ENCODE measurements around the gene LSP1. TPM values are rescaled to one million over a fixed set of nuclear protein-coding genes. Genes with fewer than 3 reads are reported as not detected.

Gene LSP1
- total and polyA plus RNA-seq, 8 donors = 9.8 to 239 (median 58.9) TPM

DNA sequence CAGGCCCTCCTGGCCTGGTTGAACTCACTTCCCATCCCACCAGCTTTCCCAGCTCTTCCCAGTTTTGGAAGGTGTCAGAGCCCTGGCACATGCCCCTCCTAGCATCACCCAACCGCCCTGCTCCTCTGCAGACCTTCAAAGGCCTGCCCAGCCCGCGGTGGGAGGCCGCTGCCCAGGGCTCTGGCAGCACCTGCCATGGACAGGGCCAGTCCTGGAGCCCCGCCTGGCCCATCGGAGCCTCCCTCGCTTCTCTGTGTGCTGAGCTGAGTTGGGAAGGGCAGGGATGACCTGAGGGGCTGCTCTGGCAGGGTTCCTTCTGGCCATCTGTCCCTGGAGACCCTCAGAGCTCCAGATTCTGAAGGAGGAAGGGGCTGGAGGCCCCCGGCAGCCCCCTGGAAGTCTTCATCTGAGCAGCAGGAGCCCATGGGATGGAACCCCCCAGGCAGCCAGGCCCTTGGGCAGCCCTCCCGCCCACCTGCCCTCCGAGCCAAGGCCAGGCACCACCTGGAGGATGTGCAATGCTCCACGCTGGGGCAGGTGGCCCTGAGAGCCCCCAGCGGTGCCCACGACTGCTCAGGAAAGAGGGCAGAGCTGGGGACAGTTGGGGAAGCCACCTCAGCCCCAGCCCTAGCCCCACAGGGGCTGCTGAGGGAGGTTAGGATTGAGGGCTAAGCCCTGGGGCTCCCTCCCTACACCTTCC is 3.6 kb downstream of the LSP1 start:
- Histone ChIP-seq H3K27ac (no peak overlapping the region), H3K9me3 (no peaks in the 10 kb centered on the region), H3K4me1 (peaks cover 0 to 45% (median 9%) of the 10 kb centered on the region in 4 donors), H3K27me3 (no peaks in the 10 kb centered on the region), H3K36me3 (no peaks in the 10 kb centered on the region), H3K4me3 (no peak overlapping the region)
- no peak for TF ChIP-seq CTCF (IDR thresholded peaks at IDR 0.05)
- no peak for TF ChIP-seq POLR2A (IDR thresholded peaks at IDR 0.05)
- no peak for TF ChIP-seq EP300 (IDR thresholded peaks at IDR 0.05)
- intact Hi-C loops (cut with DNase I; ENCODE audit: low total_unique reads) = no loop called here
- WGBS, 5 donors = 90 to 95% (median 90%) methylated on average over 7 to 13 of the region's 13 CpGs
- DNase-seq = no peak

GRCh38 chr11:1857064-1857463 is 4.2 kb downstream of the LSP1 start:
- WGBS, 5 donors = 80 to 85% (median 83%) methylated on average over 4 to 11 of the region's 11 CpGs
- H3K27me3 ChIP-seq = no peaks in the 10 kb centered on the region
- no peak overlapping the region for H3K27ac ChIP-seq
- DNase-seq = no peak
- no peaks in the 10 kb centered on the region for H3K36me3 ChIP-seq
- TF ChIP-seq POLR2A (IDR thresholded peaks at IDR 0.05) (no peak), CTCF (IDR thresholded peaks at IDR 0.05) (no peak), EP300 (IDR thresholded peaks at IDR 0.05) (no peak), POLR2AphosphoS5 (IDR thresholded peaks at IDR 0.05) (no peak)
- no peaks in the 10 kb centered on the region for H3K9me3 ChIP-seq
- no peak overlapping the region for H3K4me3 ChIP-seq
- peaks cover 0 to 39% (median 8%) of the 10 kb centered on the region in 4 donors for H3K4me1 ChIP-seq
- intact Hi-C loops (cut with DNase I; ENCODE audit: low total_unique reads) = no loop called here

- no peak overlapping the region for H3K4me3 ChIP-seq
- no peaks in the 10 kb centered on the region for H3K36me3 ChIP-seq
- H3K4me1 ChIP-seq = peaks cover 4 to 42% (median 12%) of the 10 kb centered on the region in 4 donors
- no peak for TF ChIP-seq EP300 (IDR thresholded peaks at IDR 0.05)
- TF ChIP-seq POLR2AphosphoS5 (IDR thresholded peaks at IDR 0.05) = no peak
- no peak for TF ChIP-seq POLR2A (IDR thresholded peaks at IDR 0.05)
- no peak for TF ChIP-seq CTCF (IDR thresholded peaks at IDR 0.05)
- H3K27ac ChIP-seq = no peak overlapping the region
- no peak for DNase-seq
- H3K9me3 ChIP-seq = no peaks in the 10 kb centered on the region
- no peaks in the 10 kb centered on the region for H3K27me3 ChIP-seq
- WGBS, 5 donors = 84 to 91% (median 90%) methylated on average over 6 to 9 of the region's 9 CpGs
- intact Hi-C loops (cut with DNase I; ENCODE audit: low total_unique reads) = no loop called here
These were observed 5.3 kb downstream of the LSP1 start for GRCh38 chr11:1858154-1858553.

DNA sequence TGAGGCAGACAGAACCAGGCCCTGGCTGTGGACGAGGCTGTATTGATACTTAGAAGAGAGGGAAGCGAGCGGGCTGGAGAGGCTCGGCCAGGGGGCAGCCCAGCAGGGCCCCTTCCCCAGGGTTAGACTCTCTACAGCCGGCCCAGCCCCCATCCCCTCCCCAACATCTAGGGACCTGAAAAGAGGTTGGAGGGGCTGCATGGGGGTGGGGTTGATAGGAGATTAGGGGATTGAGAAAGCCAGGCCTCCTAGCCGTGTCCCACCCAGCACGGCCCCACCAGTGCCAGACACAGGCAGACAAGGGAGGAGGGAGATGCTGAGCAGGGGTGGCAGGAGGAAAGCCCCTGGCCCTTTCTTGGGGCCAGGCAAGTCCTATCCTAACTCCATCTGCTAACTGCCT is 5.7 kb downstream of the LSP1 start:
- WGBS, 5 donors = 77 to 97% (median 87%) methylated on average over 6 to 7 of the region's 7 CpGs
- H3K4me3 ChIP-seq = no peak overlapping the region
- H3K4me1 ChIP-seq = peaks cover 9 to 46% (median 16%) of the 10 kb centered on the region in 4 donors
- H3K36me3 ChIP-seq = no peaks in the 10 kb centered on the region
- no peaks in the 10 kb centered on the region for H3K27me3 ChIP-seq
- no peak for TF ChIP-seq CTCF (IDR thresholded peaks at IDR 0.05)
- no peak for TF ChIP-seq EP300 (IDR thresholded peaks at IDR 0.05)
- TF ChIP-seq POLR2A (IDR thresholded peaks at IDR 0.05) = no peak
- no peak for TF ChIP-seq POLR2AphosphoS5 (IDR thresholded peaks at IDR 0.05)
- intact Hi-C loops (cut with DNase I; ENCODE audit: low total_unique reads) = no loop called here
- no peak overlapping the region for H3K27ac ChIP-seq
- H3K9me3 ChIP-seq = no peaks in the 10 kb centered on the region
- no peak for DNase-seq

Data from stomach (tissue), 9 donors.